Natural killer cell (primary cell): Measurements from ENCODE around the gene AFAP1L1. TPM values are rescaled to one million over a fixed set of nuclear protein-coding genes. Genes with fewer than 3 reads are reported as not detected.
A peak's percentile ranks its signal among the peaks of the same experiment; 100 is the strongest.

Experiments used
- ATAC-seq, 3 donors: fragments of 150-1000 bp in 2 of 3; fragments of 200-7000 bp in 1 of 3; cut with Tn5 transposase; 1 replicate in 1 of 3; 2 replicates in 2 of 3; pipeline ENCODE4 v1.10.0; 2021; ENCODE audit warnings: mild to moderate bottlenecking in 2 of 3, moderate library complexity in 2 of 3
- DNase-seq, 2 donors: peaks; one replicate each; pipeline versions ENCODE4 v3.0.0 to v3.0.0-alpha.2; 2013 to 2021; ENCODE audit warnings: mixed read lengths in 1 of 2
- H3K27ac ChIP-seq: one replicate; pipeline ENCODE4 v1.5.1; 2013; ENCODE audit warnings: mild to moderate bottlenecking, low read length
- H3K27me3 ChIP-seq: one replicate; pipeline ENCODE4 v1.6.1; 2013; ENCODE audit warnings: low read length; ENCODE audit not compliant: control insufficient read depth, insufficient read depth
- H3K36me3 ChIP-seq: one replicate; pipeline ENCODE4 v1.6.1; 2013; ENCODE audit warnings: low read length; ENCODE audit not compliant: control insufficient read depth, insufficient read depth
- H3K4me1 ChIP-seq: one replicate; pipeline ENCODE4 v1.6.1; 2013; ENCODE audit warnings: low read length; ENCODE audit not compliant: control insufficient read depth, insufficient read depth
- H3K4me3 ChIP-seq: one replicate; pipeline ENCODE4 v1.5.1; 2013; ENCODE audit warnings: low read length
- H3K9me3 ChIP-seq: one replicate; pipeline ENCODE4 v1.6.1; 2013; ENCODE audit warnings: low read length; ENCODE audit not compliant: control insufficient read depth, insufficient read depth
- H3K27ac Mint-ChIP-seq, 2 donors: one replicate each; pipeline ENCODE4 v1.8.0; 2022; ENCODE audit warnings: mild to moderate bottlenecking in 2 of 2, mixed read lengths in 2 of 2, moderate library complexity in 1 of 2
- H3K27me3 Mint-ChIP-seq, 2 donors: one replicate each; pipeline ENCODE4 v1.8.0; 2022; ENCODE audit warnings: low read depth in 2 of 2, mixed read lengths in 2 of 2
- H3K36me3 Mint-ChIP-seq: one replicate; pipeline ENCODE4 v1.8.0; 2022; ENCODE audit warnings: mixed read lengths
- H3K4me1 Mint-ChIP-seq, 2 donors: one replicate each; pipeline ENCODE4 v1.8.0; 2022; ENCODE audit warnings: mixed read lengths in 2 of 2
- H3K4me3 Mint-ChIP-seq: one replicate; pipeline ENCODE4 v1.8.0; 2022; ENCODE audit warnings: mild to moderate bottlenecking, moderate library complexity, mixed read lengths
- H3K9me3 Mint-ChIP-seq, 2 donors: one replicate each; pipeline ENCODE4 v1.8.0; 2022; ENCODE audit warnings: mixed read lengths in 2 of 2
- CTCF ChIP-seq: fragments of 200-600 bp; IDR thresholded peaks from one replicate; pipeline ENCODE4 v1.8.0; 2022; ENCODE audit warnings: antibody characterized with exemption
- WGBS: methylation state at CpG from one replicate; pipeline ENCODE4 v1.1.7; 2013; ENCODE audit warnings: missing lambda C conversion rate; ENCODE audit not compliant: insufficient coverage; 5-methylcytosine and 5-hydroxymethylcytosine counted together
- intact Hi-C: fragments of 100-400 bp; cut with micrococcal nuclease; formaldehyde crosslinking; loops from one replicate; pipeline ENCODE4 v1.14.2; 2022
- total RNA-seq, 4 donors: library from RNA; stranded (reverse); fragments of 120-200 nt in 1 of 4; gene quantifications; one replicate each; pipeline versions ENCODE4 v1.2.3 to v1.2.4, GENCODE V29; 2013 to 2022

The AFAP1L1 gene
- total RNA-seq, 3 donors from 2014 or later (not counting 1 experiment from before 2014, with no cell fraction given), result 0.23 to 1.5 TPM; not detected in 1

GRCh38 chr5:149262315-149262714 lies 9.3 kb upstream of the AFAP1L1 start:
- H3K4me1 ChIP-seq, result no peaks in the 10 kb centered on the region
- H3K4me3 Mint-ChIP-seq, result no peak overlapping the region
- no peaks in the 10 kb centered on the region for H3K27me3 ChIP-seq
- DNase-seq (no peak), ATAC-seq (no peak)
- H3K36me3 ChIP-seq, result no peaks in the 10 kb centered on the region
- intact Hi-C loops, result no loop called here
- H3K9me3 Mint-ChIP-seq, result no peaks in the 10 kb centered on the region
- 75% methylated on average over 4 of the region's 4 CpGs for WGBS
- H3K27ac Mint-ChIP-seq, result no peak overlapping the region
- H3K9me3 ChIP-seq, result no peaks in the 10 kb centered on the region
- H3K27me3 Mint-ChIP-seq, result peaks cover 0 to 20% of the 10 kb centered on the region in 2 donors
- TF ChIP-seq CTCF, result no peak
- peaks cover 0 to 4% of the 10 kb centered on the region in 2 donors for H3K4me1 Mint-ChIP-seq
- H3K4me3 ChIP-seq, result no peak overlapping the region
- no peaks in the 10 kb centered on the region for H3K36me3 Mint-ChIP-seq
- no peak overlapping the region for H3K27ac ChIP-seq

- peak in 1 of 2 donors; percentile 65 for DNase-seq
- Histone ChIP-seq H3K4me3 (no peak overlapping the region), H3K27me3 (no peaks in the 10 kb centered on the region), H3K4me1 (no peaks in the 10 kb centered on the region), H3K9me3 (peaks cover 12% of the 10 kb centered on the region), H3K27ac (no peak overlapping the region), H3K36me3 (no peaks in the 10 kb centered on the region)
- Mint-ChIP-seq H3K4me3 (no peak overlapping the region), H3K9me3 (peaks cover 2 to 6% of the 10 kb centered on the region in 2 donors), H3K4me1 (peaks cover 0 to 4% of the 10 kb centered on the region in 2 donors), H3K27me3 (peaks cover 0 to 15% of the 10 kb centered on the region in 2 donors), H3K27ac (no peak overlapping the region), H3K36me3 (no peaks in the 10 kb centered on the region)
- peak; percentile 42 to 75 (median 59) for ATAC-seq
- intact Hi-C loops, result no loop called here
- TF ChIP-seq CTCF, result no peak
- WGBS, result 51% methylated on average over 12 of the region's 12 CpGs
These were observed 7.1 kb upstream of the AFAP1L1 start for GRCh38 chr5:149264439-149265067.

GRCh38 chr5:149265068-149265465 lies 6.6 kb upstream of the AFAP1L1 start:
- no peak for TF ChIP-seq CTCF
- Histone ChIP-seq H3K9me3 (peaks cover 12% of the 10 kb centered on the region), H3K36me3 (no peaks in the 10 kb centered on the region), H3K4me1 (no peaks in the 10 kb centered on the region), H3K4me3 (no peak overlapping the region), H3K27me3 (no peaks in the 10 kb centered on the region), H3K27ac (no peak overlapping the region)
- DNase-seq, result no peak
- H3K27me3 Mint-ChIP-seq, result peaks cover 0 to 15% of the 10 kb centered on the region in 2 donors
- intact Hi-C loops, result no loop called here
- ATAC-seq, result no peak
- peaks cover 0 to 4% of the 10 kb centered on the region in 2 donors for H3K4me1 Mint-ChIP-seq
- H3K4me3 Mint-ChIP-seq, result no peak overlapping the region
- WGBS, result 92% methylated on average over 7 of the region's 7 CpGs
- H3K9me3 Mint-ChIP-seq, result peaks cover 2 to 6% of the 10 kb centered on the region in 2 donors
- no peak overlapping the region for H3K27ac Mint-ChIP-seq
- H3K36me3 Mint-ChIP-seq, result no peaks in the 10 kb centered on the region

GRCh38 chr5:149265597-149265996 lies 6.1 kb upstream of the AFAP1L1 start:
- DNase-seq, result peak in 1 of 2 donors; percentile 7
- Mint-ChIP-seq H3K4me3 (no peak overlapping the region), H3K36me3 (no peaks in the 10 kb centered on the region), H3K27ac (no peak overlapping the region), H3K4me1 (peaks cover 0 to 4% of the 10 kb centered on the region in 2 donors), H3K27me3 (peaks cover 0 to 13% of the 10 kb centered on the region in 2 donors), H3K9me3 (peaks cover 2 to 6% of the 10 kb centered on the region in 2 donors)
- H3K4me1 ChIP-seq, result no peaks in the 10 kb centered on the region
- TF ChIP-seq CTCF, result no peak
- 17% methylated on average over 4 of the region's 4 CpGs for WGBS
- H3K4me3 ChIP-seq, result no peak overlapping the region
- H3K27ac ChIP-seq, result no peak overlapping the region
- no peak for ATAC-seq
- no peaks in the 10 kb centered on the region for H3K27me3 ChIP-seq
- H3K9me3 ChIP-seq, result peaks cover 12% of the 10 kb centered on the region
- no peaks in the 10 kb centered on the region for H3K36me3 ChIP-seq
- intact Hi-C loops, result no loop called here
